NOMO-1 treated with dmso at 0.1 percent for 144 hours (cell line): ENCODE data around the gene TRIM37.
"Not testable (repeated sequence)": the region's sequence is repeated elsewhere in the genome, so short reads cannot be mapped to it uniquely, and the experiment has no call there.

Experiments used
- DNase-seq: peaks from one replicate; lab custom pipeline; 2025; ENCODE audit not compliant: unreplicated experiment; lab: John Stamatoyannopoulos, UW

Gene TRIM37

GRCh38 chr17:59110973-59111372 lies 4.3 kb upstream of the TRIM37 start:
- no peak for DNase-seq

- DNase-seq = no peak
Measured at GRCh38 chr17:59108400-59109102, 1.9 kb upstream of the TRIM37 start.

GRCh38 chr17:59107306-59107670 lies 608 bp upstream of the TRIM37 start:
- no peak for DNase-seq

GRCh38 chr17:59105852-59106462 lies 723 bp downstream of the TRIM37 start:
- no peak for DNase-seq

GRCh38 chr17:59101178-59101577 lies 5.5 kb downstream of the TRIM37 start:
- no peak for DNase-seq

GRCh38 chr17:59097876-59098275 lies 8.8 kb downstream of the TRIM37 start:
- no peak for DNase-seq

- DNase-seq = no peak
Measured at GRCh38 chr17:59094861-59095530, 11.7 kb downstream of the TRIM37 start.

- no peak for DNase-seq
Measured at GRCh38 chr17:59093702-59094231, 12.9 kb downstream of the TRIM37 start.

- DNase-seq = no peak
Measured at GRCh38 chr17:59093145-59093701, 13.5 kb downstream of the TRIM37 start.

- DNase-seq = not testable (repeated sequence)
Measured at GRCh38 chr17:59090593-59090992, 16.1 kb downstream of the TRIM37 start.

GRCh38 chr17:59084154-59084553 lies 22.5 kb downstream of the TRIM37 start:
- no peak for DNase-seq

GRCh38 chr17:59074494-59074893 lies 32.2 kb downstream of the TRIM37 start:
- no peak for DNase-seq

GRCh38 chr17:59073972-59074371 lies 32.7 kb downstream of the TRIM37 start:
- no peak for DNase-seq

GRCh38 chr17:59069856-59070255 lies 36.8 kb downstream of the TRIM37 start:
- DNase-seq = no peak

- no peak for DNase-seq
Measured at GRCh38 chr17:59067756-59068155, 38.9 kb downstream of the TRIM37 start.

GRCh38 chr17:59067340-59067739 lies 39.3 kb downstream of the TRIM37 start:
- no peak for DNase-seq

- DNase-seq = no peak
Measured at GRCh38 chr17:59062509-59062908, 44.2 kb downstream of the TRIM37 start.

GRCh38 chr17:59056857-59057256 lies 49.8 kb downstream of the TRIM37 start:
- no peak for DNase-seq

GRCh38 chr17:59049798-59050197 lies 56.9 kb downstream of the TRIM37 start:
- no peak for DNase-seq

- DNase-seq = no peak
Measured at GRCh38 chr17:59047616-59048015, 59.1 kb downstream of the TRIM37 start.

- no peak for DNase-seq
Measured at GRCh38 chr17:59046192-59046591, 60.5 kb downstream of the TRIM37 start.

- no peak for DNase-seq
Measured at GRCh38 chr17:59038734-59039133, 67.9 kb downstream of the TRIM37 start.
